H9 (cell line): Measurements from ENCODE around the gene CABLES1. TPM values are rescaled to one million over a fixed set of nuclear protein-coding genes. Genes with fewer than 3 reads are reported as not detected.

ENCODE experiments used
- DNase-seq: peaks from one replicate; pipeline ENCODE4 v3.0.0-alpha.2; 2017
- H2AFZ ChIP-seq: one replicate; pipeline ENCODE4 v1.6.1; 2013; ENCODE audit warnings: mild to moderate bottlenecking, low read length, control low read depth, moderate library complexity
- H2AK5ac ChIP-seq: 2 replicates; pipeline ENCODE4 v1.6.1; 2013; ENCODE audit warnings: low read length, control low read depth, mixed read lengths; ENCODE audit not compliant: insufficient read length
- H2BK120ac ChIP-seq: one replicate; pipeline ENCODE4 v1.6.1; 2013; ENCODE audit warnings: low read depth, mild to moderate bottlenecking, low read length, control low read depth, inconsistent platforms; ENCODE audit not compliant: poor library complexity, severe bottlenecking
- H2BK12ac ChIP-seq: 2 replicates; pipeline ENCODE4 v1.6.1; 2013; ENCODE audit warnings: low read length, control low read depth, mixed read lengths, low read depth; ENCODE audit not compliant: insufficient read length
- H2BK15ac ChIP-seq: 2 replicates; pipeline ENCODE4 v1.6.1; 2013; ENCODE audit warnings: low read depth, low read length, control low read depth
- H2BK20ac ChIP-seq: one replicate; pipeline ENCODE4 v1.6.1; 2013; ENCODE audit warnings: low read depth, mild to moderate bottlenecking, low read length, control low read depth, inconsistent platforms; ENCODE audit not compliant: poor library complexity, severe bottlenecking
- H2BK5ac ChIP-seq: 2 replicates; pipeline ENCODE4 v1.6.1; 2013; ENCODE audit warnings: low read length, control low read depth, mixed read lengths; ENCODE audit not compliant: insufficient read length
- H3K14ac ChIP-seq: 2 replicates; pipeline ENCODE4 v1.6.1; 2013; ENCODE audit warnings: low read length, control low read depth; ENCODE audit not compliant: insufficient read depth
- H3K18ac ChIP-seq: 2 replicates; pipeline ENCODE4 v1.6.1; 2013; ENCODE audit warnings: low read depth, mild to moderate bottlenecking, mixed read lengths, low read length, control low read depth; ENCODE audit not compliant: insufficient read length
- H3K23ac ChIP-seq: 2 replicates; pipeline ENCODE4 v1.6.1; 2013; ENCODE audit warnings: low read length, control low read depth, mixed read lengths, low read depth; ENCODE audit not compliant: insufficient read length
- H3K23me2 ChIP-seq: 2 replicates; pipeline ENCODE4 v1.6.1; 2013; ENCODE audit warnings: low read depth, mild to moderate bottlenecking, mixed read lengths, low read length, control low read depth; ENCODE audit not compliant: insufficient read length, poor library complexity, severe bottlenecking
- H3K27ac ChIP-seq: 2 replicates; pipeline ENCODE4 v1.5.1; 2013; ENCODE audit warnings: low read length, control low read depth, mixed read lengths, low read depth; ENCODE audit not compliant: insufficient read length
- H3K27me3 ChIP-seq: 2 replicates; pipeline ENCODE4 v1.6.1; 2013; ENCODE audit warnings: low read length, control low read depth, inconsistent platforms; ENCODE audit not compliant: insufficient read depth
- H3K4ac ChIP-seq: 2 replicates; pipeline ENCODE4 v1.6.1; 2013; ENCODE audit warnings: low read depth, mild to moderate bottlenecking, control low read depth, inconsistent platforms, low read length, moderate library complexity
- H3K4me1 ChIP-seq: 2 replicates; pipeline ENCODE4 v1.6.1; 2013; ENCODE audit warnings: low read length, control low read depth, inconsistent platforms; ENCODE audit not compliant: insufficient read depth
- H3K4me2 ChIP-seq: 2 replicates; pipeline ENCODE4 v1.6.1; 2013; ENCODE audit warnings: low read length, control low read depth, mixed read lengths; ENCODE audit not compliant: insufficient read length, insufficient read depth
- H3K56ac ChIP-seq: 2 replicates; pipeline ENCODE4 v1.6.1; 2013; ENCODE audit warnings: low read depth, mild to moderate bottlenecking, mixed read lengths, low read length, control low read depth; ENCODE audit not compliant: insufficient read length
- H3K79me1 ChIP-seq: 2 replicates; pipeline ENCODE4 v1.6.1; 2013; ENCODE audit warnings: low read depth, mild to moderate bottlenecking, moderate library complexity, low read length, control low read depth, inconsistent platforms; ENCODE audit not compliant: insufficient read depth, poor library complexity, severe bottlenecking
- H3K79me2 ChIP-seq: 2 replicates; pipeline ENCODE4 v1.6.1; 2013; ENCODE audit warnings: low read length, control low read depth, inconsistent platforms; ENCODE audit not compliant: insufficient read depth
- H3K9ac ChIP-seq: 2 replicates; pipeline ENCODE4 v1.6.1; 2013; ENCODE audit warnings: low read length, control low read depth, mixed read lengths; ENCODE audit not compliant: insufficient read length; ENCODE audit errors: extremely low read depth
- H3K9me3 ChIP-seq: one replicate; pipeline ENCODE4 v1.6.1; 2013; ENCODE audit warnings: low read depth, low read length, inconsistent platforms; ENCODE audit not compliant: control insufficient read depth
- H3T11ph ChIP-seq: one replicate; pipeline ENCODE4 v1.6.1; 2013; ENCODE audit warnings: mild to moderate bottlenecking, low read length, control low read depth, inconsistent platforms
- H4K20me1 ChIP-seq: one replicate; pipeline ENCODE4 v1.6.1; 2013; ENCODE audit not compliant: control insufficient read depth, insufficient read length, insufficient read depth
- H4K5ac ChIP-seq: 2 replicates; pipeline ENCODE4 v1.6.1; 2013; ENCODE audit warnings: low read depth, mild to moderate bottlenecking, mixed read lengths, low read length, control low read depth; ENCODE audit not compliant: insufficient read length
- H4K8ac ChIP-seq: replicated peaks from 2 replicates; pipeline ENCODE4 v1.6.1; 2013; ENCODE audit warnings: low read length, control low read depth, mixed read lengths, low read depth; ENCODE audit not compliant: insufficient read length
- H4K91ac ChIP-seq: 2 replicates; pipeline ENCODE4 v1.6.1; 2013; ENCODE audit warnings: low read depth, mild to moderate bottlenecking, moderate library complexity, mixed read lengths, low read length, control low read depth; ENCODE audit not compliant: insufficient read length
- H3K27ac Mint-ChIP-seq, 3 experiments: 2 replicates in 2 of 3; 3 replicates in 1 of 3; pipeline ENCODE4 v1.8.0; 2020 to 2021; ENCODE audit warnings: mixed read lengths in 3 of 3, mild to moderate bottlenecking in 1 of 3, moderate library complexity in 1 of 3
- H3K27me3 Mint-ChIP-seq: 2 replicates; pipeline ENCODE4 v1.8.0; 2021; ENCODE audit warnings: low read depth, mild to moderate bottlenecking, moderate library complexity, mixed read lengths
- H3K36me3 Mint-ChIP-seq, 3 experiments: 2 replicates in 2 of 3; 3 replicates in 1 of 3; pipeline ENCODE4 v1.8.0; 2020 to 2021; ENCODE audit warnings: low read depth in 3 of 3, mixed read lengths in 3 of 3; ENCODE audit not compliant: insufficient read depth in 1 of 3
- H3K4me1 Mint-ChIP-seq, 2 experiments: 2 replicates each; pipeline ENCODE4 v1.8.0; 2020; ENCODE audit warnings: mixed read lengths in 2 of 2
- H3K4me3 Mint-ChIP-seq, 2 experiments: 2 replicates in 1 of 2; 3 replicates in 1 of 2; pipeline ENCODE4 v1.8.0; 2020 to 2021; ENCODE audit warnings: mild to moderate bottlenecking in 2 of 2, mixed read lengths in 2 of 2, moderate library complexity in 1 of 2
- H3K9me3 Mint-ChIP-seq, 2 experiments: 2 replicates in 1 of 2; 3 replicates in 1 of 2; pipeline ENCODE4 v1.8.0; 2020; ENCODE audit warnings: mild to moderate bottlenecking in 2 of 2, mixed read lengths in 2 of 2, moderate library complexity in 1 of 2
- CTCF ChIP-seq: fragments of 200-600 bp; sonication (generic); conservative IDR thresholded peaks from 3 replicates; pipeline ENCODE4 v1.8.0; 2021; ENCODE audit warnings: antibody characterized with exemption, mild to moderate bottlenecking
- WGBS: extraction: QIAGEN DNeasy Blood & Tissue Kit; methylation state at CpG from one replicate; pipeline ENCODE4 v1.1.7; 2013; ENCODE audit warnings: missing lambda C conversion rate, low lambda C conversion rate, mixed read lengths; ENCODE audit not compliant: insufficient read length; ENCODE audit errors: extremely low coverage; 5-methylcytosine and 5-hydroxymethylcytosine counted together
- total RNA-seq: library from RNA; stranded (reverse); gene quantifications from 2 replicates; pipeline ENCODE4 v1.2.1, GENCODE V29; 2021

CABLES1 gene
- total RNA-seq, 1 experiment from 2014 or later: 27.1 TPM

- peak overlapping the region; percentile 95 to 99 (median 97) for H3K27ac Mint-ChIP-seq
Observed at GRCh38 chr18:23169673-23170044, 34.4 kb downstream of the CABLES1 start.

More at GRCh38 chr18:23169673-23170044, 34.4 kb downstream of the CABLES1 start:
- no peaks in the 10 kb centered on the region for H3K27me3 Mint-ChIP-seq
- H3K9ac ChIP-seq: no peak overlapping the region
- H3T11ph ChIP-seq: no peak overlapping the region
- no peaks in the 10 kb centered on the region for H3K79me1 ChIP-seq
- H4K8ac ChIP-seq: no peak overlapping the region
- peaks cover 0 to 8% (median 0%) of the 10 kb centered on the region in 3 experiments; a peak in 3 of 7 replicates for H3K36me3 Mint-ChIP-seq
- no peaks in the 10 kb centered on the region for H3K9me3 Mint-ChIP-seq
- no peak overlapping the region for H2BK12ac ChIP-seq
- peak overlapping the region; percentile 88 for H3K27ac ChIP-seq
- peak overlapping the region; percentile 43 for H3K4me2 ChIP-seq
- H3K9me3 ChIP-seq: no peaks in the 10 kb centered on the region
- H4K5ac ChIP-seq: no peak overlapping the region
- peak overlapping the region; percentile 4 for H3K14ac ChIP-seq
- no peaks in the 10 kb centered on the region for H3K27me3 ChIP-seq
- peaks cover 8% of the 10 kb centered on the region; the same call in 1 of the 2 replicates for H3K79me2 ChIP-seq
- no peak overlapping the region for H2BK120ac ChIP-seq
- no peak overlapping the region for H3K4ac ChIP-seq
- H3K18ac ChIP-seq: peak overlapping the region; percentile 29
- no peak overlapping the region for H2AK5ac ChIP-seq
- H2BK20ac ChIP-seq: no peak overlapping the region
- H4K91ac ChIP-seq: no peak overlapping the region
- H3K23me2 ChIP-seq: peaks cover 3% of the 10 kb centered on the region
- H2BK15ac ChIP-seq: no peak overlapping the region
- H3K23ac ChIP-seq: no peak overlapping the region
- no peak overlapping the region for H2AFZ ChIP-seq
- peaks cover 13% of the 10 kb centered on the region; the same call in 1 of the 2 replicates for H3K4me1 ChIP-seq
- H3K56ac ChIP-seq: no peak overlapping the region
- no peak for TF ChIP-seq CTCF
- H3K4me1 Mint-ChIP-seq: peaks cover 68 to 70% of the 10 kb centered on the region in 2 experiments
- DNase-seq: peak; percentile 78
- peak overlapping the region; percentile 43 to 63 for H3K4me3 Mint-ChIP-seq
- no peaks in the 10 kb centered on the region for H4K20me1 ChIP-seq
- WGBS: no CpG with 5 or more reads among the region's 7 CpGs
- H2BK5ac ChIP-seq: no peak overlapping the region
